Measurements from ENCODE around the gene ELL.

ELL gene

GRCh38 chr19:18442941-18443340 lies 78.9 kb downstream of the ELL start:
- DNase-seq = no peak

DNA sequence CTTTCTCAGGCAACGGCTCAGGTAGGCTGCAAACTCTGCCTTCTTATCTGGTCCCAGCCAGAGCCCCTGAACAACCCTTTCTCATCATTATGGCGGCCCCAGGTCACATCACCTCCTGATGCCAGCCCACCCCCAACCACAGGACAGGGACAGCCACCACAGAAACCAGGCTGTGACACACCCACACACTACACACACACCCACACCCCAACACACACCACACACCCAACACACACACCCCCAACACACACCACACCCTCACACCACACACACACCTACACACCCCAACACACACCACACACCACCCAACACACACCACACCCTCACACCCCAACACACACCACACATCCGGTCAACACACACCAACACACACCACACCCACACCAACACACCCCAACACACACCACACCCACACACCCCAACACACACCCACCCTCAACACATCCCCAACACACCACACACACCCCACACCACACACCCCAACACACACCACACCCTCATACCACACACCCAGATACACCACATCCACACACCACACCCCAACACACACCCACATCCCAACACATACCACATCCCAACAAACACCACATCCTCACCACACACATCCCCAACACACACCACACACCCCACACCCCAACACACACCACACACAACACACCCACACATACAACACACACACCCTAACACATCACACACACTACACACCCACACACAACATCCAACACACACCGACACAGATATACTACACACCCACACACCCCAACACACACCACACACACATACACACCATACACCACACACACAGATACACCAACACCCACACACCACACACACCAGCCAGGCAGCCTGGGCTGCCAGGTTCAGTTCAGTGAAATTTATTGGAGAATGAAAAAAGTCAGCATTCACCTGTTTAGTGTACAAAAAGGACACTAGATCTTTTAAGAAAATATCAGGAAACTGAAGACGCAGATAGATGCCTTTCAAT lies 79.8 kb downstream of the ELL start:
- no peak for DNase-seq

DNA sequence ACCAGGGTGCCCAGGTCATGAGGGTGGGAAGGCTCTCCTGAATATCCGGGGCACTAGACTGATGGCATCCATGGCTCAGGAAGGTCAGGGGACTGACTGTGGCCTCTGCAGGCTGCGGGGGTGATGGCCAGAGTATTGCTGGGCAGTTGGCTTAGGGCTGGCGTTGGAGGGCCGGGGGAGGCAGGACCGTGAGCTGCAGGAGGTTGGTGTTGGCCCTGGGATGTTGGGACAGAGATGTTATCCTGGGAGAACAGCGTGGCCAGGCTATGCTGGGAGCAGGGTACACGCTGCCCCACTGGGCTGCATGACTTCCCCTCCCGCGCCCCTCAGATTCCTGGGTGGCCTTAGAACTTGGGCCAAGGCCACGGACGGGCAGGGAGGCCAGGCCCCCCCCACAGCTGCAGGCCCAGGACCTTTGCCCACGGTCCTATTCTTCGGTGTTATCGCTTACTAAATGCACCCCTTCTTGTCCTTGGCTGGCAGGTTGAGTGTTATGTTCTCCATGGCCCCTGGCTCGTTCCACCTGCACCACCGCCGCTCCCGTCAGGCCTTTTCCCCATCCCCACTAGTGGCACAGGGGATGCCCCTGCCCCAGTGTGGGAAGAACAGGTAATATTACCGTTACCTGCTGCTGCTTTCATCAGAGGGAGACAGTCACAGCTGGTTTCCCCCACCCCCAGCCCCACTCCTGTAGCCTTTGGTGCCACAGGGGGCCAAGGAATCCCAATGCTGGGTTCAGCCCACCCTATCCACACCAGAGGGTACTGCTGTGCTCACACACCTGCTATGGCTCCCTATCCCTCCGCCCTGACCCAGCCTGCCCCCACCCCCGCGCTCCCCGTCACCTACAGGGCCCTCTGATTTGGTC lies 80.7 kb downstream of the ELL start:
- no peak for DNase-seq

DNA sequence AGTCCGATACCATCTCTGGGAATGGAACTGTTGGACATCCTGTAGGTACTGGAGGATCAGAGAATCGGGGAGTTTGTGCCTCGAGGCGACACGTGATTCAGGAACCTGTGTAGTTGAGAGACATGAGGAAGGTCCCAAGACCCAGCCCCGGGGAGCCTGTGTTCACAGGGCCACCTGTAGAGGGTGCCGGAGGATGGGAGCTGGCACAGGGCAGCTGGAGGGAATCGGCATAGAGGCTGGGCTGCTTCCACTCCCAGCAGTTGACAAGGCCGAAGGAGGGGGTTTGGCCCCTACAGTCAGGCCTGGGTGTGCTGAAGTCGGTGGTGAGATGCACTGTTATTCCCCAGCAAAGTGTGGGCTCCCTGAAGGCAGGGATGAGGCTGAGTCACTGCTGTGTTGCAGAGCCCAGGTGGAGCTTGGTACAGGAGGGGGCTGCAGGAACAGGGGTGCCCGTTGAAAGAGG lies 81.4 kb downstream of the ELL start:
- DNase-seq = peak; percentile 46

DNA sequence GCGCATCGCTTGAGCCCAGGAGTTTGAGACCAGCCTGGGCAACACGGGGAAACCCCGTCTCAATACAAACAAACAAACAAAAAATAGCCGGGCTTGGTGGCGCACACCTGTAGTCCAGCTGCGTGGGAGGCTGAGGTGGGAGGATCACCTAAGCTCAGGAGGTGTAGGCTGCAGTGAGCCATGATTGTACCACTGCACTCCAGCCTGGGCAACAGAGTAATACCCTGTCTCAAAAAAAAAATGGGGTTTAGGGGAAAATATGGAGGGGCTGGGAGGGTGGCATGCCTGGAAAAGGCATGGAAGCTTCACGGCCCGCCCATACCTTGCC lies 82.0 kb downstream of the ELL start:
- DNase-seq = no peak

GRCh38 chr19:18439025-18439909 lies 82.6 kb downstream of the ELL start:
- no peak for DNase-seq

GRCh38 chr19:18438331-18439024 lies 83.4 kb downstream of the ELL start:
- no peak for DNase-seq

DNA sequence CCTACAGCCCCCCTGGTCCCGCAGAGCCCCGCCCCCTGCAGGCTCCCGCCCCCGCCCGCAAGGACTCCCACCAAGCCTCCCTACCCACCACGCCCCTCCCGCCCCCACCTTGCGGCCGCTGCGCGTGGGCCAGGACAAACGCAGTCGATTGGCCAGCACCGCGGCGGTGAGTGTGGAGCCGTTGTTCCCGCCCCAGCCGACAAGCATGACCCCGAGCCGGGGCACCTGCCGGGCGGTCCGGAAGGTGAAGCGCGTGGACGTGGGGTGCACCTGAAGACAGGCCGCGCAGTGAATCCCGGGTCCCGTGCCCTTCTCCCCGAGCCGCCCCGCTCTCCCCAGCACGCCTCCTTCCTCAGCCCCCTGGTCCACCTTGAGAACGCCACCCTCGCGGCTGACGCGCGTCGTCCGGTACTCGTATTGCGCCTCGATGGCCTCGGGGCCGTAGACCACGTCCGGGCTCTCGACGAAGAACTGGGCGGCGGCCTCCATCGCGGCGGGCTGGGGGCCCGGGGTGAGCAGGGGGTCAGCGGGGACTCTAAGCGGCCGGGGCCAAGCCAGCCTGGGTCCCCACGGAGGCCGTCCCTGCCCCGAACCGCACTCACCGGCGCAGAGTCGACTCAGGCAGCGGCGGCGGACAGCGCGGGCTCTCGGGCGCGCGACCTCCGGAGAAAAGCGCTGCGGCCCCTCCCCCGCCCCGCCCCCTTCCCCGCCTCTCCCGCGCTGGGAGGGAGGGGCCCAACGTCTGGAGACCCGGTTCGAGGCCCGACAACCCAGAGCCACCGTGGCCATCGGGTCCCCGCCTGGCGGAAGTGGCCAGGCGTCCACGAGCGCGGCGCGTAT lies 84.2 kb downstream of the ELL start, which contains the start of gene ISYNA1:
ISYNA1 (minus strand) TSS at position 643 of the 840 bp plus-strand sequence; CDS start at position 489, 154 bp downstream.
- DNase-seq = no peak

DNA sequence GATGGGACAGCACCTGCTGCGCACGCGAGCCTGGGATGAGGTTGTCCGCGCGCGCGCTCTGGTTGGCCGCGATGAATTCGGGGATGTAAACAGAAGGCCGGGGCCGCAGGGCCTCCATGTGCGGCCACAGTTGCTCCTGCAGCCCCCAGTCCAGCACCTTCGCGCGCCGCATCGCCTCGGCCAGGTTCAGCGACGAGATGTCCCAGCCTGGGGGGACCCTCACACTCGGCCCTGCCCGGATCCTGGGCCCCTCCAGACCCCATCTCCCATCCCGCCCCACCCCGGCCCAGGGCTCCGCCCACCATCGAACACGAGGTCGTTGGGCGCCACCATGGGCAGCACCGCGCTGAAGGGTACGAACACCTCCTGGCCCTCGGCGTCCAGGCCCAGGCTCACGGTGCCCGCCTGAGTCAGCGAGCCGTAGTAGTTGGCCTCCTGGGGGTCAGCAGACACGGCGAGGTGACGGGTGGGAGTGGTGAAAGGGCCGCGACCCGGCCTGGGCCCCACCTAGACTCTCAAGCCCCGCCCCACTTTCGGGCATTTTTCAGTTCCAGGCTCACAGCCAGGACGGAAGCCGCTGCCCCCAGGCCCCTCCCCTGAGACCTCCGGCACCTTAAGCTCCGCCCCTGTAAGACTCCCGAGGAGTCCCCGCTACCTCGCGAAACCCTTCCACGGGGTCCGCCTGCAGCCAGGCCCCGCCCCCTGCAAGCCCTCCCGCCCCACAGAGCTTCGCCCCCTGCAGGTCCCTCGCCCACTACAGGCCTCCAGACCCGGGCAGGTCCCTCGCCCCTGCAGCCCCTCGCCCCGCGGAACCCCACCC lies 85.0 kb downstream of the ELL start:
- DNase-seq = peak; percentile 81

GRCh38 chr19:18435842-18436670 lies 85.8 kb downstream of the ELL start:
- DNase-seq = no peak

DNA sequence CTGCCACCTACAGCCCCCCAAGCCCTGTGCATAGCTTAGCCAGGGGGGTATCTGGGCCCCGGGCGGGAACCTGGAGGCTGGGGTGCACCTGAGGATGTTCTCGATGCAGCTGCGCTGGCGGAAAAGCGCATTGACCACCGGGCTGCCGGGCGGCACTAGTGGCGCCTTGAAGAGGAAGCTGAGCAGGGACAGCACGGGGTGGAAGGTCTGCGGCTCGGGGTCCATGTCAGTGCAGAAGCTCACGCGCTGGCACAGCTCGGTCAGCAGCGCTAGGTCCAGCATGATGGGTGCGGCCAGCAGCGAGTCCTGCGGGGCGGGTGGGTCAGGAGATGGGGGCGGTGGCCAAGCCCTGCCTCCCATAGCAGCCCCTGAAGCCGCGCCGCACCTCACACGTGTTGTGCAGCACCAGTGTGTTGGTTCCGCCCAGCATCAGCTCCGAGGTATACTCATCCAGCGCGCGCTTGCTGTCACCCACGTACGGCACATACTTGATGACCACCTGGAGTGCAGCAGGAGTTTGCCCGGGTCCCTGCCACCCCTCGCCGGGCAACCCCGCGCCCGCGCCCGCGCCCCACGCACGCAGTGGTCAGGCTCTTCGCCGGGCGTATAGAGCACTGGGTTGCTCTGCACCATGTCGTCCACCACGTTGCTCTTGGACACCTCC lies 86.6 kb downstream of the ELL start:
- no peak for DNase-seq

- DNase-seq = no peak
Measured at GRCh38 chr19:18434411-18435175, 87.3 kb downstream of the ELL start.

DNA sequence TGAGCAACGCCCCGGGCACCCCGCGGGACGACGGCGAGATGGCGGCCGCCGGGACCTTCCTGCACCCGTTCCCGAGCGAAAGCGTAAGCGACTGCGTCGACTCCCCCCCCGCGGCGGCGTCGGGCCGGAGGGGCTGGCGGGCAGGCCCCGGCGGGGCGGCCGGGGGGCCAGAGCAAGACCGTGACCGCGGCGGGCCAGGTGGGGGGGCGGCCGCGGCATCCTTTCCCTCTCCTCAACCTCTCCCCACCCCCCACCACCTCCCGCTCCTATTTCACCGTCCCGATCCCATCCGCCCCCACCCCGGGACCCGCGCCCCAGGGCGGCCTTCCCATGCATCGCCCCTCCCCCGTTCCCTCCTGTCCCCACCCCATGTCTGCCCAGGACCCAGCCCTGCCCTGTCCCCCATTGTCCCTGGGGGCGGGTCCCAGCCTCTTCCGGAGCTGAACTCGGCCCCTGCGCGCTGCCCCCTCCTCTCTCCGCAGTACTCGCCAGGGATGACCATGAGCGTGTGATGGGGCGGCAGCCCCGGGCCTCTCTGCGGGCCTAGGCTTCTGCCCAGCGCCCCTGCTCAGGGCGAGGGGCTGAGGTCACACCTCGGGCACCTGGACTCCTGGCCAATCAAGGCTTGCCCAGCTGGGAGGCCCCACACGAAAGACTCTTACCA lies 88.0 kb downstream of the ELL start:
- DNase-seq = no peak

GRCh38 chr19:18433015-18433691 lies 88.7 kb downstream of the ELL start:
- no peak for DNase-seq

DNA sequence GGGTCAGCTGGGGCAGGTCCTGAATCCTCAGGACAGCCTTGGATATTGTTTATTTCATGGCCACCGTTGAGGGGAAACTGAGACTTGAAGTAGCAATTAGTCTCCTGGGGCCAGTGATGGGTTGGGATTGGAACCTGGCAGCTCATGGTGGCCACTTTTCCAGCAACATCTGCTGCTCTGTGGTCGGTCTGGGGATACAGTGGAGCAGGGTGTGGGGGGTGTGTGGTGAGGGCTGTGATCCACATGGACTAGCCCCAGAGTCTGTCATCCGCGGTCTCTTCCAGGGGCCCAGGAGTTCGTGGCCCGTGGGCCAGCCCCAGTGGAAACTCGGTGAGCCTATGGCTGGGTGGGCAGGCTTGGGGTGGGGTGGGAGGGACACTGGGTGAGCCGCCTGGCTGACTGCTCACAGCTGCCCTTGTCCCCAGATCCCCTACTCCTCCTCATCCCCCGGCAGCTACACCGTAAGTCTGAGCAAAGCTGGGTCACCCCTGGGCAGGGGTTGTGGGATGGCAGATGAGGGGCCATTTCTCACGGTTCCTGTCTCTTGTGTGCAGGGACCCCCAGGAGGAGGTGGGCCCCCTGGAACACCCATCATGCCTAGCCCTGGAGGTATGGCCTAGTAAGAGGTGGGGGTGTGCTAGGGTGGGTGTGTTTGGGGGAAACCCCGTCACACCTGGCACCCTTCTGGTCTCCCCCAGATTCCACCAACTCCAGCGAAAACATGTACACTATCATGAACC lies 89.4 kb downstream of the ELL start:
- no peak for DNase-seq

Measured in activated CD4-positive, alpha-beta T cell treated with anti-CD3 and anti-CD28 coated beads, Interleukin-2, Interleukin-6, amounts not matched to agents 100 ng/mL and 50 ng/mL, durations not matched to agents 16 hours and 8 hours (primary cell).